ENCODE results near the gene INHBC.
"Not testable (repeated sequence)": the region's sequence is repeated elsewhere in the genome, so short reads cannot be mapped to it uniquely, and the experiment has no call there.

Gene INHBC

GRCh38 chr12:57438400-57438799 lies 3.8 kb downstream of the INHBC start:
- TF ChIP-seq CTCF (IDR thresholded peaks at IDR 0.05; ENCODE audit: extremely low read depth, insufficient read depth, missing control alignments) = no peak
- in situ Hi-C loops (cut with MboI; ENCODE audit: low pct_unique_long_range_greater_than_20kb, low sequenced_read_pairs, unreplicated experiment) = no loop called here
- DNase-seq (ENCODE audit: low spot score) = no peak

- in situ Hi-C loops (cut with MboI; ENCODE audit: low pct_unique_long_range_greater_than_20kb, low sequenced_read_pairs, unreplicated experiment) = no loop called here
These were observed 5.2 kb downstream of the INHBC start for GRCh38 chr12:57439762-57440266.

GRCh38 chr12:57441393-57441792 lies 6.8 kb downstream of the INHBC start:
- DNase-seq (ENCODE audit: low spot score); in situ Hi-C loops (cut with MboI; ENCODE audit: low pct_unique_long_range_greater_than_20kb, low sequenced_read_pairs, unreplicated experiment): not testable (repeated sequence)

More at GRCh38 chr12:57439762-57440266, 5.2 kb downstream of the INHBC start:
- TF ChIP-seq CTCF (IDR thresholded peaks at IDR 0.05; ENCODE audit: extremely low read depth, insufficient read depth, missing control alignments) = no peak
- DNase-seq (ENCODE audit: low spot score) = no peak

GRCh38 chr12:57441846-57442427 lies 7.4 kb downstream of the INHBC start:
- no peak for DNase-seq (ENCODE audit: low spot score)
- in situ Hi-C loops (cut with MboI; ENCODE audit: low pct_unique_long_range_greater_than_20kb, low sequenced_read_pairs, unreplicated experiment) = no loop called here
- no peak for TF ChIP-seq CTCF (IDR thresholded peaks at IDR 0.05; ENCODE audit: extremely low read depth, insufficient read depth, missing control alignments)

GRCh38 chr12:57444337-57444736 lies 9.8 kb downstream of the INHBC start:
- in situ Hi-C loops (cut with MboI; ENCODE audit: low pct_unique_long_range_greater_than_20kb, low sequenced_read_pairs, unreplicated experiment); DNase-seq (ENCODE audit: low spot score): not testable (repeated sequence)

GRCh38 chr12:57444744-57445143 lies 10.2 kb downstream of the INHBC start:
- in situ Hi-C loops (cut with MboI; ENCODE audit: low pct_unique_long_range_greater_than_20kb, low sequenced_read_pairs, unreplicated experiment) = no loop called here
- no peak for TF ChIP-seq CTCF (IDR thresholded peaks at IDR 0.05; ENCODE audit: extremely low read depth, insufficient read depth, missing control alignments)
- DNase-seq (ENCODE audit: low spot score) = no peak

GRCh38 chr12:57446292-57446960 lies 11.8 kb downstream of the INHBC start:
- in situ Hi-C loops (cut with MboI; ENCODE audit: low pct_unique_long_range_greater_than_20kb, low sequenced_read_pairs, unreplicated experiment) = no loop called here
- no peak for TF ChIP-seq CTCF (IDR thresholded peaks at IDR 0.05; ENCODE audit: extremely low read depth, insufficient read depth, missing control alignments)
- no peak for DNase-seq (ENCODE audit: low spot score)

Data from GM13977 (cell line).